Inflammatory macrophage treated with lipopolysaccharide for 1 hour (primary cell): Measurements from ENCODE around the gene THADA.
"Not testable (repeated sequence)": the region's sequence is repeated elsewhere in the genome, so short reads cannot be mapped to it uniquely, and the experiment has no call there.

Experiments
- DNase-seq, 2 donors: peaks; one replicate each; pipeline ENCODE4 v3.0.0-alpha.2; 2020 to 2022

The THADA gene, protein sequence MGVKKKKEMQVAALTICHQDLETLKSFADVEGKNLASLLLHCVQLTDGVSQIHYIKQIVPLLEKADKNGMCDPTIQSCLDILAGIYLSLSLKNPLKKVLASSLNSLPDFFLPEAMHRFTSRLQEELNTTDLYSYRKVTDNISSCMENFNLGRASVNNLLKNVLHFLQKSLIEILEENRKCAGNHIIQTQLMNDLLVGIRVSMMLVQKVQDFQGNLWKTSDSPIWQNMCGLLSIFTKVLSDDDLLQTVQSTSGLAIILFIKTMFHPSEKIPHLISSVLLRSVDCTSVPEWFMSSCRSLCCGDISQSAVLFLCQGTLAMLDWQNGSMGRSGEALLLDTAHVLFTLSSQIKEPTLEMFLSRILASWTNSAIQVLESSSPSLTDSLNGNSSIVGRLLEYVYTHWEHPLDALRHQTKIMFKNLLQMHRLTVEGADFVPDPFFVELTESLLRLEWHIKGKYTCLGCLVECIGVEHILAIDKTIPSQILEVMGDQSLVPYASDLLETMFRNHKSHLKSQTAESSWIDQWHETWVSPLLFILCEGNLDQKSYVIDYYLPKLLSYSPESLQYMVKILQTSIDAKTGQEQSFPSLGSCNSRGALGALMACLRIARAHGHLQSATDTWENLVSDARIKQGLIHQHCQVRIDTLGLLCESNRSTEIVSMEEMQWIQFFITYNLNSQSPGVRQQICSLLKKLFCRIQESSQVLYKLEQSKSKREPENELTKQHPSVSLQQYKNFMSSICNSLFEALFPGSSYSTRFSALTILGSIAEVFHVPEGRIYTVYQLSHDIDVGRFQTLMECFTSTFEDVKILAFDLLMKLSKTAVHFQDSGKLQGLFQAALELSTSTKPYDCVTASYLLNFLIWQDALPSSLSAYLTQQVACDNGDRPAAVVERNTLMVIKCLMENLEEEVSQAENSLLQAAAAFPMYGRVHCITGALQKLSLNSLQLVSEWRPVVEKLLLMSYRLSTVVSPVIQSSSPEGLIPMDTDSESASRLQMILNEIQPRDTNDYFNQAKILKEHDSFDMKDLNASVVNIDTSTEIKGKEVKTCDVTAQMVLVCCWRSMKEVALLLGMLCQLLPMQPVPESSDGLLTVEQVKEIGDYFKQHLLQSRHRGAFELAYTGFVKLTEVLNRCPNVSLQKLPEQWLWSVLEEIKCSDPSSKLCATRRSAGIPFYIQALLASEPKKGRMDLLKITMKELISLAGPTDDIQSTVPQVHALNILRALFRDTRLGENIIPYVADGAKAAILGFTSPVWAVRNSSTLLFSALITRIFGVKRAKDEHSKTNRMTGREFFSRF (N-terminal part only)

GRCh38 chr2:43595603-43596412, at the start of gene THADA:
Gene THADA, minus strand, starts transcription at chr2:43596038. Its CDS starts 3,646 bp downstream, at chr2:43592392.
- peak; percentile 99 for DNase-seq

GRCh38 chr2:43643680-43644079, 47.8 kb upstream of the THADA start:
- no peak for DNase-seq

- no peak for DNase-seq
These were observed 46.5 kb upstream of the THADA start for GRCh38 chr2:43642363-43642762.

GRCh38 chr2:43637030-43637803, 41.4 kb upstream of the THADA start, which contains the start of gene PLEKHH2:
Gene PLEKHH2, plus strand, starts transcription at chr2:43637260. Its CDS starts 7,414 bp downstream, at chr2:43644674.
- DNase-seq, result peak; percentile 50 to 87

DNA sequence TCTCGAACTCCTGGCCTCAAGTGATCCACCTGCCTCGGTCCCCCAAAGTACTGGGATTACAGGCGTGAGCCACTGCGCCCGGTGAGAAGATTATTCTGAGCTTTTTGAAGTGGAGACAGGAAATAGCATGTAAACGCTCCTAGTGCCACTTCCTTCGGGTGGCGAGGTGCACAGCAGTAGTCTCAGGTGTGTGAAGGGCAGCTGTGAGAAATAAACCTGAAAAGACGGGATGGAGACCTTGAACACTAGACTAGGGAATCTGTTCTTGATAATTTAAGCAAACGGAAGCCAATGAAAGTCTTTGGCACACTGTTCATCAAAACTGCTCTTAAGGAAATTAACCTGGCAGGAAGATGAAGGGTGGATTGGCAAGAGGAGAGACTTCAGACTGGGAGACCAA, 40.8 kb upstream of the THADA start:
- no peak for DNase-seq

DNA sequence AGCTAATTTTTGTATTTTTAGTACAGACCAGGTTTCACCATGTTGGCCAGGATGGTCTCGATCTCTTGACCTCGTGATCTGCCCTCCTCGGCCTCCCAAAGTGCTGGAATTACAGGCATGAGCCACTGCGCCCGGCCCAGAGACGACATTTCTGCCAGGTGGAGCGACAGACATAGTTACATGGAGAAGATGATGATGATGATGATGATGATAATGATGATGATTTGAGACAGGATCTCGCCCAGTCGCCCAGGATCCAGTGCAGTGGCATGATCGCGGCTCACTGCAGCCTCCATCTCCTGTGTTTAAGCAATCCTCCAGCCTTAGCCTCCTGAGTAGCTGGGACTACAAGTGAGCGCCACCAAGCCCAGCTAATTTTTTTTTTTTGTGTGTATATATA, 40.3 kb upstream of the THADA start:
- DNase-seq, result not testable (repeated sequence)

- DNase-seq, result no peak
These were observed 38.9 kb upstream of the THADA start for GRCh38 chr2:43634604-43635306.

DNA sequence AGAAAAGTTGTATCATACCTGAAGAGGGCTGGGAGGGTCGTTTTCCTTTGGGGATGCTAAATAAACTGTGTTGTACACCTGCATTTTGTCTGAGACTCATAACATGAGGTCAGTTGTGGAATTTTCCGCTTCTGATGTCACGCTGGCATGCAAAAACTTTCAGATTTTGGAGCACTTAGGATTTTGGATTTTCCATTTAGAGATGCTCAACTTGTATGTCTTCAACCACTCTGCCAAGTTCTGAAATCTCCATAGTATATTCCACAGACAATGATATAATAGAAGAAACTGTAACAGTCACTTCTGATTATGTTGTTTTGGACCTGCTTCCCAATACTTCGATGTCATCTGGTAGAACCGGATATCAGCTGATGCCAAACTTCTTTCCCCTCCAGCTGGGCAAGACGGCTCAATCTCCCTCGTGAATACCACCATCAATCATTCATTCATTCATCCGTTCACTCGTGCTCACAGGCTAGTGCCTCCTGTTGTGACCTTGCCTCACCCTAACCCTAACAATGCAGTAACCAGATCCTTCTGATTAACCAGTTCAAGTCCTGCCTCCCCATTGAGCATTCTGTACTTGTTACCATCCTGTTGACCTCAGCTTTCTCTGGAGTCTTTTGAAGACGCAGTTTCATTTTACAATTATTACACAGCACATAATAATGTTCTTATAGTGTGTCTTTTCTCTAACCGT, 35.9 kb upstream of the THADA start:
- DNase-seq, result no peak

DNA sequence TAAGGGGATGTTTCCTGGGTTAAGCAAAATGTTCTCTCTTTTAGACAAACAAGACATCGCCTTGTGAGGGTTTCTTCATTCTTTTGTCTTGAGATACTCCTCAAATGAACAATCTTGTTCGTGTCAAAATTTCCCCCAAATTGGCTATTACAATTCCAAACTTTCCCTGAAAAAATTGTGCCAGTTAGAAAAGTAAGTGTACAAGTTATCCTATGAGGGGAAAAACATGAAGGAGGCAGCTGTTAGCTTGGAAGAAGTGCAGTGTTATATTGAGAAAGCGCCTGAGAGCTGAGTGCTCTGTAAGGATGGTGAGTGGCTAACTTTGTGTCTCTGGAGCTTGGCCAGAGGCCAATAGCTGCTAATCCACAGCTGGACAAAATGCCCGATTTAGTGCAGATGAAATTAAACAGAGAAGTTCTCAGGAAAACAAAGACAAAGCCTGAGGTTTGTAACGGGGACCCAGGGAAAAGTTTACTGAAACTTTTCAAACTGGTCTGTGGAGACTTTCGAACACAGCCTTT, 27.2 kb upstream of the THADA start:
- DNase-seq, result no peak

GRCh38 chr2:43619511-43619910, 23.7 kb upstream of the THADA start:
- no peak for DNase-seq

GRCh38 chr2:43616967-43617680, 21.3 kb upstream of the THADA start:
- DNase-seq, result no peak

- no peak for DNase-seq
These were observed 17.1 kb upstream of the THADA start for GRCh38 chr2:43612944-43613343.

- peak; percentile 55 to 90 for DNase-seq
These were observed 16.4 kb upstream of the THADA start for GRCh38 chr2:43611987-43612894.

DNA sequence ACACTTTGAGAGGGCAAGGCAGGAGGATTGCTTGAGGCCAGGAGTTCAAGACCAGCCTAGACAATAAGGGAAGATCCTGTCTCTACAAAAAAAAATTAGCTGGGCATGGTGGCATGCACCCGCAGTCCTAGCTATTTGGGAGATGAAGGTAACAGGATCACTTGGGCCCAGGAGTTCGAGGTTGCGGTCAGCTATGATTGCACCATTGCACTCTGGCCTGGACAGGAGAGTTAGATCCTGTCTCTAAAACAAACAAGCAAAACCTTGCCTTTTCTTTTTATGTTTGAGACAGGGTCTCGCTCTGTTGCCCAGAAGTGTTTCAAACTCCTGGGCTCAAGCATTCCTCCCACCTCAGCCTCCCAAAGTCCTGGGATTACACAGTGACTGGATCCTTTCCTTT, 14.5 kb upstream of the THADA start:
- DNase-seq, result no peak

DNA sequence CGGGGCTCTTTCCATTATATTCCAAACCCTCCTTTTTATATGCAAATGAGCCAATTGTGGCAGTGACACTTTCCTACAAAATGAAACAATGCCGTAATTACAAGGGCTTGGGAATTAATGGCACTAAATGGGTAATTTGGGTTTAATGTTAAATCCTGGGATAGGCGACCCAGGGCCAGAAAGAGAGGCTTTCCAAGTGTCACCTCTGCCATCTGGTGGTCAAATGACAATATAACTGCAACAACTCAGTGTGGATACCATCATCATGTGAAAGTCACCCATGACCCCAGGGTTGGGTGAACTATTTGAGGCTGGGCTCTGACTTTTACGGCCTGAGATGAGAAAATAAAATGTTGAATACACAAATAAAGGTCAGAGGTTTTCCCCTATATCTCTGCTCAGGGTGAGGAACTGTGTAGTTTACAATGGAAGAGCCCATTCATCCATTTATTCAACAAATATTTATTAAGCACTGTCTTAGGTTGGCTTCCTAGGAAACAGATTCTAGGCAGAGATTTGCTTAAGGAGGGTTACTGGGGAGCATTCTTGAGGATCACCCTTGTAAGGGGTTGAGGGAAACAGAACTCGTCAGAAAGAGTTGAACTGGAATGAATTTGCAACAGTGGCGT, 13.6 kb upstream of the THADA start:
- DNase-seq, result peak; percentile 35 to 70

GRCh38 chr2:43605851-43606250, 10.0 kb upstream of the THADA start:
- DNase-seq, result no peak

- DNase-seq, result peak; percentile 19 to 33
These were observed 9.3 kb upstream of the THADA start for GRCh38 chr2:43605079-43605655.
